Endothelial cell (in vitro differentiated cells): Measurements from ENCODE around the gene SWSAP1. TPM values are rescaled to one million over a fixed set of nuclear protein-coding genes. Genes with fewer than 3 reads are reported as not detected.
A peak's percentile ranks its signal among the peaks of the same experiment; 100 is the strongest.

ENCODE experiments used
- DNase-seq: peaks from one replicate; pipeline ENCODE4 v3.0.0; 2021; ENCODE audit warnings: low spot score
- H3K27ac Mint-ChIP-seq: one replicate; pipeline ENCODE4 v1.8.0; 2021; ENCODE audit warnings: mixed read lengths, inconsistent platforms; ENCODE audit not compliant: unreplicated experiment
- H3K27me3 Mint-ChIP-seq: one replicate; pipeline ENCODE4 v1.8.0; 2021; ENCODE audit warnings: mild to moderate bottlenecking, moderate library complexity, mixed read lengths, inconsistent platforms; ENCODE audit not compliant: unreplicated experiment
- H3K36me3 Mint-ChIP-seq: one replicate; pipeline ENCODE4 v1.8.0; 2021; ENCODE audit warnings: mild to moderate bottlenecking, low read depth, mixed read lengths, inconsistent platforms; ENCODE audit not compliant: unreplicated experiment
- H3K4me1 Mint-ChIP-seq: one replicate; pipeline ENCODE4 v1.8.0; 2021; ENCODE audit warnings: mild to moderate bottlenecking, mixed read lengths, inconsistent platforms; ENCODE audit not compliant: unreplicated experiment
- H3K4me3 Mint-ChIP-seq: one replicate; pipeline ENCODE4 v1.8.0; 2021; ENCODE audit warnings: mild to moderate bottlenecking, mixed read lengths, inconsistent platforms; ENCODE audit not compliant: unreplicated experiment
- H3K9me3 Mint-ChIP-seq: one replicate; pipeline ENCODE4 v1.8.0; 2021; ENCODE audit warnings: mixed read lengths, inconsistent platforms; ENCODE audit not compliant: unreplicated experiment
- CTCF ChIP-seq: fragments of 200-600 bp; sonication (generic); IDR thresholded peaks from one replicate; pipeline ENCODE4 v1.5.0; 2021; ENCODE audit warnings: antibody characterized with exemption; ENCODE audit not compliant: unreplicated experiment
- total RNA-seq: library from RNA; stranded (reverse); fragmentation: NEBNext Ultra II Directional; extraction: Animal tissue kit (Norgen Biotek cat#: 25700); gene quantifications from one replicate; pipeline ENCODE4 v1.2.1, GENCODE V29; 2021; ENCODE audit not compliant: unreplicated experiment

SWSAP1 gene
- total RNA-seq, 1 donor from 2014 or later: 3.3 TPM

GRCh38 chr19:11421371-11422098 is 47.1 kb downstream of the SWSAP1 start:
- H3K4me1 Mint-ChIP-seq: peaks cover 2% of the 10 kb centered on the region
- H3K4me3 Mint-ChIP-seq: no peak overlapping the region
- DNase-seq: peak; percentile 48
- no peaks in the 10 kb centered on the region for H3K36me3 Mint-ChIP-seq
- no peak for TF ChIP-seq CTCF
- peaks cover 25% of the 10 kb centered on the region for H3K27me3 Mint-ChIP-seq
- no peaks in the 10 kb centered on the region for H3K9me3 Mint-ChIP-seq
- no peak overlapping the region for H3K27ac Mint-ChIP-seq

GRCh38 chr19:11422163-11423065 is 47.9 kb downstream of the SWSAP1 start:
- peaks cover 2% of the 10 kb centered on the region for H3K4me1 Mint-ChIP-seq
- H3K27ac Mint-ChIP-seq: no peak overlapping the region
- DNase-seq: peak; percentile 39
- TF ChIP-seq CTCF: no peak
- H3K9me3 Mint-ChIP-seq: no peaks in the 10 kb centered on the region
- H3K27me3 Mint-ChIP-seq: peaks cover 25% of the 10 kb centered on the region
- no peaks in the 10 kb centered on the region for H3K36me3 Mint-ChIP-seq
- H3K4me3 Mint-ChIP-seq: no peak overlapping the region

- no peaks in the 10 kb centered on the region for H3K36me3 Mint-ChIP-seq
- no peak overlapping the region for H3K27ac Mint-ChIP-seq
- no peaks in the 10 kb centered on the region for H3K9me3 Mint-ChIP-seq
- no peak overlapping the region for H3K4me3 Mint-ChIP-seq
- peaks cover 21% of the 10 kb centered on the region for H3K27me3 Mint-ChIP-seq
- no peak for TF ChIP-seq CTCF
- DNase-seq: no peak
- H3K4me1 Mint-ChIP-seq: peaks cover 2% of the 10 kb centered on the region
These were observed 48.8 kb downstream of the SWSAP1 start for GRCh38 chr19:11423164-11423790.

GRCh38 chr19:11423791-11424181 is 49.3 kb downstream of the SWSAP1 start:
- DNase-seq: no peak
- Mint-ChIP-seq H3K27me3 (peaks cover 20% of the 10 kb centered on the region), H3K4me3 (no peak overlapping the region), H3K4me1 (peaks cover 2% of the 10 kb centered on the region), H3K9me3 (no peaks in the 10 kb centered on the region), H3K36me3 (no peaks in the 10 kb centered on the region), H3K27ac (no peak overlapping the region)
- no peak for TF ChIP-seq CTCF

Other genes with a start within 250 kb of the SWSAP1 start
- gene SPC24, start 218.9 kb upstream of the SWSAP1 start, total RNA-seq: 17.0 TPM
- 103 TPM for gene KANK2, start 177.1 kb upstream of the SWSAP1 start, total RNA-seq
- gene ANGPTL8, start 135.0 kb upstream of the SWSAP1 start, total RNA-seq: not detected
- gene DOCK6, start 112.1 kb upstream of the SWSAP1 start, total RNA-seq: 411 TPM
- not detected for gene TSPAN16, start 78.5 kb upstream of the SWSAP1 start, total RNA-seq
- 76.0 TPM for gene RAB3D, start 35.0 kb upstream of the SWSAP1 start, total RNA-seq
- gene TMEM205, start 28.4 kb upstream of the SWSAP1 start, total RNA-seq: 68.9 TPM
- 22.3 TPM for gene CCDC159, start 28.1 kb upstream of the SWSAP1 start, total RNA-seq
- gene PLPPR2, start 19.2 kb upstream of the SWSAP1 start, total RNA-seq: 13.7 TPM
- 18.4 TPM for gene EPOR, start 9.6 kb downstream of the SWSAP1 start, total RNA-seq
- 0.69 TPM for gene RGL3, start 44.6 kb downstream of the SWSAP1 start, total RNA-seq
- gene ODAD3, start 60.5 kb downstream of the SWSAP1 start, total RNA-seq: 0.64 TPM
- gene PRKCSH, start 61.0 kb downstream of the SWSAP1 start, total RNA-seq: 466 TPM
- gene ELAVL3, start 106.4 kb downstream of the SWSAP1 start, total RNA-seq: 0.54 TPM
- 7.7 TPM for gene ZNF653, start 131.2 kb downstream of the SWSAP1 start, total RNA-seq
- 16.7 TPM for gene ECSIT, start 154.5 kb downstream of the SWSAP1 start, total RNA-seq
- gene CNN1, start 164.2 kb downstream of the SWSAP1 start, total RNA-seq: 1.5 TPM
- gene ELOF1, start 184.6 kb downstream of the SWSAP1 start, total RNA-seq: 44.0 TPM
- gene ACP5, start 203.0 kb downstream of the SWSAP1 start, total RNA-seq: 0.95 TPM
- 21.9 TPM for gene ZNF627, start 222.8 kb downstream of the SWSAP1 start, total RNA-seq